Retinal pigment epithelial cell (primary cell): ENCODE data around the gene CSF1.
A peak's percentile ranks its signal among the peaks of the same experiment; 100 is the strongest.

Source experiments
- DNase-seq: peaks from one replicate; pipeline ENCODE4 v3.0.0-alpha.2; 2010; ENCODE audit warnings: low read depth
- H3K4me3 ChIP-seq: 2 replicates; pipeline ENCODE4 v1.5.1; 2011; ENCODE audit warnings: mild to moderate bottlenecking, low read length, control low read depth, moderate library complexity
- TF ChIP-seq, protein P1 (sequence below): conservative IDR thresholded peaks from 2 replicates; pipeline ENCODE4 v1.5.1; 2011; ENCODE audit warnings: low read depth, low read length, control low read depth, inconsistent platforms

CSF1 gene

GRCh38 chr1:109923131-109923945, 12.7 kb downstream of the CSF1 start:
- no peak overlapping the region for H3K4me3 ChIP-seq
- TF ChIP-seq, protein P1, sequence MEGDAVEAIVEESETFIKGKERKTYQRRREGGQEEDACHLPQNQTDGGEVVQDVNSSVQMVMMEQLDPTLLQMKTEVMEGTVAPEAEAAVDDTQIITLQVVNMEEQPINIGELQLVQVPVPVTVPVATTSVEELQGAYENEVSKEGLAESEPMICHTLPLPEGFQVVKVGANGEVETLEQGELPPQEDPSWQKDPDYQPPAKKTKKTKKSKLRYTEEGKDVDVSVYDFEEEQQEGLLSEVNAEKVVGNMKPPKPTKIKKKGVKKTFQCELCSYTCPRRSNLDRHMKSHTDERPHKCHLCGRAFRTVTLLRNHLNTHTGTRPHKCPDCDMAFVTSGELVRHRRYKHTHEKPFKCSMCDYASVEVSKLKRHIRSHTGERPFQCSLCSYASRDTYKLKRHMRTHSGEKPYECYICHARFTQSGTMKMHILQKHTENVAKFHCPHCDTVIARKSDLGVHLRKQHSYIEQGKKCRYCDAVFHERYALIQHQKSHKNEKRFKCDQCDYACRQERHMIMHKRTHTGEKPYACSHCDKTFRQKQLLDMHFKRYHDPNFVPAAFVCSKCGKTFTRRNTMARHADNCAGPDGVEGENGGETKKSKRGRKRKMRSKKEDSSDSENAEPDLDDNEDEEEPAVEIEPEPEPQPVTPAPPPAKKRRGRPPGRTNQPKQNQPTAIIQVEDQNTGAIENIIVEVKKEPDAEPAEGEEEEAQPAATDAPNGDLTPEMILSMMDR: peak; percentile 61
- no peak for DNase-seq

GRCh38 chr1:109923946-109924275, 13.3 kb downstream of the CSF1 start:
- no peak for DNase-seq
- no peak overlapping the region for H3K4me3 ChIP-seq
- TF ChIP-seq, protein P1: no peak

- H3K4me3 ChIP-seq: no peak overlapping the region
These were observed 13.7 kb downstream of the CSF1 start for GRCh38 chr1:109924316-109924715.

DNA sequence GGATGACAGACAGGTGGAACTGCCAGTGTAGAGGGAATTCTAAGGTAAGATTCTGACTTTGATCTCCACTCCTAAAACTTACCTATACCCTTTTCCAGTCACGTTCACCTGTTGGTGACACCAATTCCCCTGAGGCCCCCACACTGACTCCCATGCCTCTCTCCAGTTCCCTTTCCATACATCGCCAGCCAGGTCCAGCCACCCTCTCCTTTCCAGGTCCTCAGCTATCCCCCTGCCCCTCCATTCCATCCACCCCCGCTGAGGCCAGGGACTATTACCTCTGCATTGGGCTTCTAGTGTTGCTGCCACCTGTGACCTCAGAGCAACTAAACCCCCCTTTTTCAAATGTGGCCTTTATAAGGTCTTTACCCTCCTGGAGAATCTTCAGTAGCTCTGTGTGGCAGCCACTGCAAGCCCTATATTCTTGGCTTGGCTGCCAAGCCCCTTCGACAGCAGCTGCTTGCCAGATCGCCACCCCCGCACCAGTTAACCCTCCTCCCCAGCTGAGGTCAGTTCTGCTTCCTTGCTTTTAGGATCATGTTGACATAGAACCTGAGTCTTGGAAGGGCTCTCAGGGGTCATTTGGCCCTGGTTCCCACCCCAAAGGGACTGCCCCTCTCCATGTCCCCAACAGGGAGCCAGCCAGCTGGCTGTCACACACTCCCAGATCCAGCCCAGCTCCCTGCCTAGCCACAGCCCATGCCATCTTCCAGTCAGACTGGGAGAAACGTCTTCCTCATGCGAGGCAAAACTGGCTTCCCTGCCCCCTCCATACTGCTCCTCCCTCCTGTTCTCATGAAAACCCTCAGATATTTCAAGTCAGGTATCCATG, 14.7 kb downstream of the CSF1 start:
- no peak overlapping the region for H3K4me3 ChIP-seq
- TF ChIP-seq, protein P1: no peak
- no peak for DNase-seq

More at GRCh38 chr1:109924316-109924715, 13.7 kb downstream of the CSF1 start:
- no peak for DNase-seq
- TF ChIP-seq, protein P1: no peak

- DNase-seq: no peak
- H3K4me3 ChIP-seq: no peak overlapping the region
- TF ChIP-seq, protein P1: no peak
These were observed 16.1 kb downstream of the CSF1 start for GRCh38 chr1:109926662-109927300.

- TF ChIP-seq, protein P1: no peak
- H3K4me3 ChIP-seq: no peak overlapping the region
- no peak for DNase-seq
These were observed 16.7 kb downstream of the CSF1 start for GRCh38 chr1:109927356-109927755.
